ENCODE data around the gene ZNF181. TPM values are rescaled to one million over a fixed set of nuclear protein-coding genes. Genes with fewer than 3 reads are reported as not detected.

Gene ZNF181
- total RNA-seq, 1 experiment from 2014 or later, result 8.2 TPM

DNA sequence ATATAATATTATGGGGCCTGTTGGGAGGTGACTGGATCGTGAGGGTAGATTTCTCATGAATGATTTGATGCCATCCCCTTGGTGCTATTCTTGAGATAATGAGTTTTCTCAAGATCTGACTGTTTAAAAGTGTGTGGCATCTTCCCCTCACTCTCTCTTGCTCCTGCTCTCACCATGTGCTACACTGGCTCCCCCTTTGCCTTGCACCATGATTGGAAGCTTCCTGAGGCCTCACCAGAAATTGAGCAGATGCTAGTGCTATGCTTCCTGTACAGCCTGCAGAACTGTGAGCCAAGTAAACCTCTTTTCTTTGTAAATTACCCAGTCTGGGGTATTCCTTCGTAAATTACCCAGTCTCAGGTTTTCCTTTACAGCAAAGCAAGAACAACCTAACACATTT, 40.8 kb downstream of the ZNF181 start:
- Histone ChIP-seq H2BK15ac (ENCODE audit: low read depth, low read length) (no peak overlapping the region), H4K20me1 (ENCODE audit: control insufficient read depth, insufficient read depth, insufficient read length) (no peaks in the 10 kb centered on the region), H3K18ac (ENCODE audit: insufficient read length, low read depth, low read length) (no peak overlapping the region), H3K79me2 (ENCODE audit: insufficient read depth, low read length) (no peaks in the 10 kb centered on the region), H4K8ac (replicated peaks; ENCODE audit: insufficient read length, low read depth, low read length) (no peak overlapping the region), H3K56ac (ENCODE audit: insufficient read length, low read depth, low read length) (no peak overlapping the region), H3K23me2 (ENCODE audit: insufficient read length, low read depth, low read length, poor library complexity, severe bottlenecking) (peaks cover 5% of the 10 kb centered on the region), H3K9ac (ENCODE audit: extremely low read depth, insufficient read length, low read length) (no peak overlapping the region), H3K9me3 (ENCODE audit: control insufficient read depth, low read depth, low read length) (no peaks in the 10 kb centered on the region), H2AFZ (ENCODE audit: low read length) (no peak overlapping the region), H4K91ac (ENCODE audit: insufficient read length, low read depth, low read length) (no peak overlapping the region), H2BK120ac (ENCODE audit: low read depth, low read length, poor library complexity, severe bottlenecking) (no peak overlapping the region), H3K4me1 (ENCODE audit: insufficient read depth, low read length) (no peaks in the 10 kb centered on the region), H3K4me2 (ENCODE audit: insufficient read depth, insufficient read length, low read length) (no peak overlapping the region), H2BK12ac (ENCODE audit: insufficient read length, low read depth, low read length) (no peak overlapping the region), H2BK5ac (ENCODE audit: insufficient read length, low read length) (no peak overlapping the region), H3K27ac (ENCODE audit: insufficient read length, low read depth, low read length) (no peak overlapping the region), H3K4ac (ENCODE audit: low read depth, low read length) (no peak overlapping the region), H3K27me3 (ENCODE audit: insufficient read depth, low read length) (no peaks in the 10 kb centered on the region), H3T11ph (ENCODE audit: low read length) (no peak overlapping the region), H4K5ac (ENCODE audit: insufficient read length, low read depth, low read length) (no peak overlapping the region), H2AK5ac (ENCODE audit: insufficient read length, low read length) (no peak overlapping the region), H3K14ac (ENCODE audit: insufficient read depth, low read length) (no peak overlapping the region), H2BK20ac (ENCODE audit: low read depth, low read length, poor library complexity, severe bottlenecking) (no peak overlapping the region), H3K79me1 (ENCODE audit: insufficient read depth, low read depth, low read length, poor library complexity, severe bottlenecking) (no peaks in the 10 kb centered on the region), H3K23ac (ENCODE audit: insufficient read length, low read depth, low read length) (no peak overlapping the region)
- Mint-ChIP-seq H3K36me3 (ENCODE audit: insufficient read depth in 1 of 3, low read depth in 3 of 3) (peaks cover 0 to 14% (median 0%) of the 10 kb centered on the region in 3 experiments; a peak in 5 of 7 replicates), H3K4me1 (peaks cover 8 to 14% of the 10 kb centered on the region in 2 experiments), H3K27ac (no peak overlapping the region), H3K27me3 (ENCODE audit: low read depth) (peaks cover 25% of the 10 kb centered on the region), H3K9me3 (peaks cover 32 to 35% of the 10 kb centered on the region in 2 experiments), H3K4me3 (no peak overlapping the region)
- no CpG with 5 or more reads among the region's 2 CpGs for WGBS (ENCODE audit: extremely low coverage, insufficient read length, low lambda C conversion rate)
- DNase-seq, result no peak
- TF ChIP-seq, protein P1, sequence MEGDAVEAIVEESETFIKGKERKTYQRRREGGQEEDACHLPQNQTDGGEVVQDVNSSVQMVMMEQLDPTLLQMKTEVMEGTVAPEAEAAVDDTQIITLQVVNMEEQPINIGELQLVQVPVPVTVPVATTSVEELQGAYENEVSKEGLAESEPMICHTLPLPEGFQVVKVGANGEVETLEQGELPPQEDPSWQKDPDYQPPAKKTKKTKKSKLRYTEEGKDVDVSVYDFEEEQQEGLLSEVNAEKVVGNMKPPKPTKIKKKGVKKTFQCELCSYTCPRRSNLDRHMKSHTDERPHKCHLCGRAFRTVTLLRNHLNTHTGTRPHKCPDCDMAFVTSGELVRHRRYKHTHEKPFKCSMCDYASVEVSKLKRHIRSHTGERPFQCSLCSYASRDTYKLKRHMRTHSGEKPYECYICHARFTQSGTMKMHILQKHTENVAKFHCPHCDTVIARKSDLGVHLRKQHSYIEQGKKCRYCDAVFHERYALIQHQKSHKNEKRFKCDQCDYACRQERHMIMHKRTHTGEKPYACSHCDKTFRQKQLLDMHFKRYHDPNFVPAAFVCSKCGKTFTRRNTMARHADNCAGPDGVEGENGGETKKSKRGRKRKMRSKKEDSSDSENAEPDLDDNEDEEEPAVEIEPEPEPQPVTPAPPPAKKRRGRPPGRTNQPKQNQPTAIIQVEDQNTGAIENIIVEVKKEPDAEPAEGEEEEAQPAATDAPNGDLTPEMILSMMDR (conservative IDR thresholded peaks at IDR 0.05), result no peak
